HepG2 (cell line): ENCODE data around the gene DUS3L. TPM values are rescaled to one million over a fixed set of nuclear protein-coding genes. Genes with fewer than 3 reads are reported as not detected.
A peak's percentile ranks its signal among the peaks of the same experiment; 100 is the strongest.

Source experiments
- ARID2 ChIP-seq: sonication (generic); formaldehyde crosslinking; IDR thresholded peaks from 2 replicates; pipeline ENCODE4 v1.8.1; 2022; ENCODE audit warnings: mild to moderate bottlenecking, missing genetic modification reagents, borderline replicate concordance
- BRF2 ChIP-seq: sonication (generic); formaldehyde crosslinking; IDR thresholded peaks from 2 replicates; pipeline ENCODE4 v1.8.1; 2022; ENCODE audit warnings: mild to moderate bottlenecking, missing genetic modification reagents
- FOXK2 ChIP-seq: fragments of 450-650 bp; IDR thresholded peaks from 2 replicates; pipeline ENCODE4 v1.6.1; 2016
- HDAC2 ChIP-seq: sonication (generic); formaldehyde crosslinking; IDR thresholded peaks from 2 replicates; pipeline ENCODE4 v1.4.0; 2020; ENCODE audit warnings: missing genetic modification reagents
- HDAC6 ChIP-seq: fragments of 200-600 bp; sonication (generic); IDR thresholded peaks from 2 replicates; pipeline ENCODE4 v1.7.0; 2017; ENCODE audit warnings: mild to moderate bottlenecking, antibody characterized with exemption, low read length, low read depth
- HNRNPK ChIP-seq: fragments of 200-400 bp; formaldehyde crosslinking; IDR thresholded peaks from 2 replicates; pipeline ENCODE4 v1.6.1; 2018; ENCODE audit warnings: low read length, low read depth, moderate library complexity, mild to moderate bottlenecking; ENCODE audit not compliant: poor library complexity, severe bottlenecking
- HOXD1 ChIP-seq: sonication (generic); formaldehyde crosslinking; IDR thresholded peaks from 2 replicates; pipeline ENCODE4 v1.5.0; 2020; ENCODE audit warnings: missing genetic modification reagents
- MAX ChIP-seq: IDR thresholded peaks from 2 replicates; pipeline ENCODE4 v1.6.1; 2012; ENCODE audit warnings: inconsistent platforms
- NFKBIZ ChIP-seq: IDR thresholded peaks from 2 replicates; pipeline ENCODE4 v1.6.1; 2018; ENCODE audit warnings: missing genetic modification reagents, missing compliant biosample characterization
- PBX2 ChIP-seq: IDR thresholded peaks from 2 replicates; pipeline ENCODE4 v1.6.1; 2016; ENCODE audit warnings: control low read depth
- PCBP1 ChIP-seq: fragments of 200-400 bp; formaldehyde crosslinking; IDR thresholded peaks from 2 replicates; pipeline ENCODE4 v1.6.1; 2017; ENCODE audit warnings: mild to moderate bottlenecking, low read depth, low read length, borderline replicate concordance
- PCBP2 ChIP-seq: fragments of 200-400 bp; formaldehyde crosslinking; optimal IDR thresholded peaks from 2 replicates; pipeline ENCODE3; 2018; ENCODE audit warnings: low read length, low read depth; ENCODE audit not compliant: poor library complexity, severe bottlenecking
- PHF21A ChIP-seq: sonication (generic); formaldehyde crosslinking; IDR thresholded peaks from 2 replicates; pipeline ENCODE4 v1.5.0; 2020; ENCODE audit warnings: mild to moderate bottlenecking, missing genetic modification reagents
- SKI ChIP-seq: fragments of 450-650 bp; IDR thresholded peaks from one replicate; pipeline ENCODE4 v1.6.1; 2018; ENCODE audit warnings: mild to moderate bottlenecking; ENCODE audit not compliant: partially characterized antibody
- SNAPC2 ChIP-seq: sonication (generic); formaldehyde crosslinking; IDR thresholded peaks from 2 replicates; pipeline ENCODE4 v1.8.1; 2022; ENCODE audit warnings: mild to moderate bottlenecking, missing genetic modification reagents
- SOX5 ChIP-seq: IDR thresholded peaks from 2 replicates; pipeline ENCODE4 v1.6.1; 2016; ENCODE audit warnings: borderline replicate concordance
- SRSF9 ChIP-seq: fragments of 200-400 bp; formaldehyde crosslinking; IDR thresholded peaks from 2 replicates; pipeline ENCODE4 v1.6.1; 2018; ENCODE audit warnings: borderline replicate concordance, mild to moderate bottlenecking, low read depth, low read length; ENCODE audit not compliant: insufficient read depth, poor library complexity, severe bottlenecking
- ZBTB4 ChIP-seq: sonication (generic); formaldehyde crosslinking; IDR thresholded peaks from 2 replicates; pipeline ENCODE4 v1.4.0; 2020; ENCODE audit warnings: missing genetic modification reagents, mild to moderate bottlenecking, borderline replicate concordance
- ZNF24 ChIP-seq: fragments of 450-650 bp; IDR thresholded peaks from 2 replicates; pipeline ENCODE4 v1.6.1; 2017; ENCODE audit warnings: antibody characterized with exemption, mild to moderate bottlenecking
- ZNF556 ChIP-seq: sonication (generic); formaldehyde crosslinking; IDR thresholded peaks from 2 replicates; pipeline ENCODE4 v1.4.0; 2020; ENCODE audit warnings: mild to moderate bottlenecking, missing genetic modification reagents, borderline replicate concordance
- ZNF572 ChIP-seq: sonication (generic); formaldehyde crosslinking; IDR thresholded peaks from 2 replicates; pipeline ENCODE4 v1.5.1; 2020; ENCODE audit warnings: mild to moderate bottlenecking, missing genetic modification reagents
- ZNF629 ChIP-seq: sonication (generic); formaldehyde crosslinking; conservative IDR thresholded peaks from 2 replicates; pipeline ENCODE4 v1.5.0; 2020; ENCODE audit warnings: missing genetic modification reagents
- ZNF660 ChIP-seq: sonication (generic); formaldehyde crosslinking; IDR thresholded peaks from 2 replicates; pipeline ENCODE4 v1.5.1; 2020; ENCODE audit warnings: mild to moderate bottlenecking, low read depth, missing genetic modification reagents, borderline replicate concordance
- ZNF747 ChIP-seq: sonication (generic); formaldehyde crosslinking; IDR thresholded peaks from 2 replicates; pipeline ENCODE4 v1.8.1; 2023; ENCODE audit warnings: missing genetic modification reagents, mild to moderate bottlenecking, borderline replicate concordance
- polyA plus RNA-seq, 8 experiments: library from polyadenylated mRNA; depleted of rRNA in 3 of 8; stranded (reverse) in 7 of 8; unstranded in 1 of 8; fragments of >200 nt; fragmentation: Illumina TruSeq in 4 of 8; extraction: Trizol in 4 of 8; gene quantifications; 2 replicates each; pipeline versions ENCODE4 v1.2.1 to v1.2.3, GENCODE V29; 2011 to 2016; ENCODE audit warnings: low read depth in 4 of 8, missing spikeins in 1 of 8, mixed read lengths in 1 of 8; ENCODE audit not compliant: insufficient read depth in 1 of 8
- total RNA-seq, 5 experiments: library from RNA; depleted of rRNA; stranded (reverse); fragments of >200 nt; fragmentation: Illumina TruSeq; extraction: Trizol; gene quantifications; 2 replicates each; pipeline ENCODE4 v1.2.3, GENCODE V29; 2016; ENCODE audit warnings: low read depth in 1 of 5

DUS3L gene
- total and polyA plus RNA-seq, 2 of the 13 experiments (the other 11 are each of a cell fraction or from before 2014, with no cell fraction given), result 13.3 to 25.1 TPM

GRCh38 chr19:5790559-5791520 lies at the start of gene DUS3L (continued):
- TF ChIP-seq ZBTB4 (CRISPR knock-in tag) (peak; percentile 50; the same call in 1 of the 2 replicates), PBX2 (CRISPR knock-in tag) (no peak), HDAC2 (peak; percentile 74), MAX (peak; percentile 100), SRSF9 (no peak), BRF2 (CRISPR knock-in tag) (peak; percentile 75; the same call in 1 of the 2 replicates), NFKBIZ (CRISPR knock-in tag) (peak; percentile 25; the same call in 1 of the 2 replicates), ZNF556 (CRISPR knock-in tag) (peak; percentile 87), SOX5 (CRISPR knock-in tag) (no peak; the same call in 1 of the 2 replicates), ZNF660 (CRISPR knock-in tag) (no peak), ZNF747 (CRISPR knock-in tag) (peak; percentile 86), PHF21A (CRISPR knock-in tag) (peak; percentile 55; the same call in 1 of the 2 replicates), SKI (no peak), PCBP2 (no peak), HNRNPK (no peak), PCBP1 (0 out of 2 replicates have a peak, but pooled peaks have one; percentile 8), HOXD1 (no peak), SNAPC2 (CRISPR knock-in tag) (peak; percentile 88; the same call in 1 of the 2 replicates), ZNF572 (CRISPR knock-in tag) (no peak), HDAC6 (no peak), ZNF629 (CRISPR knock-in tag) (no peak), ZNF24 (no peak), FOXK2 (0 out of 2 replicates have a peak, but pooled peaks have one; percentile 16), ARID2 (peak; percentile 31; the same call in 1 of the 2 replicates)
